Stimulated activated effector memory CD8-positive, alpha-beta T cell treated with anti-CD3 and anti-CD28 coated beads, Interleukin-12 subunit alpha, Interleukin-12 subunit beta, amount 100 ng/mL, for 72 hours (primary cell): ENCODE measurements around the gene SMPX.
A peak's percentile ranks its signal among the peaks of the same experiment; 100 is the strongest.

Experiments
- ATAC-seq: fragments of 150-1000 bp; cut with Tn5 transposase; 2 replicates; pipeline ENCODE4 v1.10.0; 2021
- DNase-seq, 2 donors: peaks; one replicate each; pipeline ENCODE4 v3.0.0; 2021 to 2022; ENCODE audit warnings: low spot score in 2 of 2
- H3K27ac Mint-ChIP-seq: one replicate; pipeline ENCODE4 v1.8.0; 2022; ENCODE audit warnings: mild to moderate bottlenecking, mixed read lengths
- H3K36me3 Mint-ChIP-seq: one replicate; pipeline ENCODE4 v1.8.0; 2022; ENCODE audit warnings: mild to moderate bottlenecking, mixed read lengths
- H3K4me1 Mint-ChIP-seq: one replicate; pipeline ENCODE4 v1.8.0; 2022; ENCODE audit warnings: mixed read lengths
- H3K4me3 Mint-ChIP-seq: one replicate; pipeline ENCODE4 v1.8.0; 2022; ENCODE audit warnings: mild to moderate bottlenecking, mixed read lengths
- H3K9me3 Mint-ChIP-seq: one replicate; pipeline ENCODE4 v1.8.0; 2022; ENCODE audit warnings: mixed read lengths

The SMPX gene

GRCh38 chrX:21758488-21758887, 572 bp upstream of the SMPX start:
- H3K4me3 Mint-ChIP-seq, result no peak overlapping the region
- no peaks in the 10 kb centered on the region for H3K4me1 Mint-ChIP-seq
- ATAC-seq (no peak), DNase-seq (no peak)
- no peaks in the 10 kb centered on the region for H3K9me3 Mint-ChIP-seq
- no peak overlapping the region for H3K27ac Mint-ChIP-seq
- no peaks in the 10 kb centered on the region for H3K36me3 Mint-ChIP-seq

- no peaks in the 10 kb centered on the region for H3K9me3 Mint-ChIP-seq
- DNase-seq, result no peak
- H3K36me3 Mint-ChIP-seq, result no peaks in the 10 kb centered on the region
- H3K4me1 Mint-ChIP-seq, result no peaks in the 10 kb centered on the region
- no peak overlapping the region for H3K27ac Mint-ChIP-seq
- ATAC-seq, result no peak
- H3K4me3 Mint-ChIP-seq, result no peak overlapping the region
Observed at GRCh38 chrX:21756785-21757529, 959 bp downstream of the SMPX start.

- no peaks in the 10 kb centered on the region for H3K9me3 Mint-ChIP-seq
- H3K36me3 Mint-ChIP-seq, result no peaks in the 10 kb centered on the region
- no peak for DNase-seq
- no peak for ATAC-seq
- no peaks in the 10 kb centered on the region for H3K4me1 Mint-ChIP-seq
- no peak overlapping the region for H3K27ac Mint-ChIP-seq
- H3K4me3 Mint-ChIP-seq, result no peak overlapping the region
Observed at GRCh38 chrX:21749924-21750323, 8.0 kb downstream of the SMPX start.

- Mint-ChIP-seq H3K4me1 (no peaks in the 10 kb centered on the region), H3K27ac (no peak overlapping the region), H3K36me3 (no peaks in the 10 kb centered on the region), H3K4me3 (no peak overlapping the region), H3K9me3 (no peaks in the 10 kb centered on the region)
- DNase-seq, result no peak
- no peak for ATAC-seq
Observed at GRCh38 chrX:21748235-21748634, 9.7 kb downstream of the SMPX start.

- no peaks in the 10 kb centered on the region for H3K36me3 Mint-ChIP-seq
Observed at GRCh38 chrX:21747558-21747957, 10.4 kb downstream of the SMPX start.

GRCh38 chrX:21745756-21746155, 12.2 kb downstream of the SMPX start:
- Mint-ChIP-seq H3K36me3 (no peaks in the 10 kb centered on the region), H3K4me1 (no peaks in the 10 kb centered on the region), H3K9me3 (no peaks in the 10 kb centered on the region), H3K4me3 (no peak overlapping the region), H3K27ac (no peak overlapping the region)
- ATAC-seq, result no peak
- DNase-seq, result peak; percentile 5 to 49

More at GRCh38 chrX:21747558-21747957, 10.4 kb downstream of the SMPX start:
- ATAC-seq (no peak), DNase-seq (no peak)
- Mint-ChIP-seq H3K4me1 (no peaks in the 10 kb centered on the region), H3K27ac (no peak overlapping the region), H3K4me3 (no peak overlapping the region), H3K9me3 (no peaks in the 10 kb centered on the region)

GRCh38 chrX:21744721-21745120, 13.2 kb downstream of the SMPX start:
- no peak overlapping the region for H3K27ac Mint-ChIP-seq
- ATAC-seq, result no peak
- no peak for DNase-seq
- no peaks in the 10 kb centered on the region for H3K4me1 Mint-ChIP-seq
- no peaks in the 10 kb centered on the region for H3K36me3 Mint-ChIP-seq
- H3K9me3 Mint-ChIP-seq, result no peaks in the 10 kb centered on the region
- H3K4me3 Mint-ChIP-seq, result no peak overlapping the region

- no peaks in the 10 kb centered on the region for H3K36me3 Mint-ChIP-seq
- H3K27ac Mint-ChIP-seq, result no peak overlapping the region
- no peak for DNase-seq
- no peaks in the 10 kb centered on the region for H3K9me3 Mint-ChIP-seq
- no peak overlapping the region for H3K4me3 Mint-ChIP-seq
- no peak for ATAC-seq
- no peaks in the 10 kb centered on the region for H3K4me1 Mint-ChIP-seq
Observed at GRCh38 chrX:21744060-21744459, 13.9 kb downstream of the SMPX start.

- H3K36me3 Mint-ChIP-seq, result no peaks in the 10 kb centered on the region
- H3K4me1 Mint-ChIP-seq, result no peaks in the 10 kb centered on the region
- no peak for ATAC-seq
- H3K4me3 Mint-ChIP-seq, result no peak overlapping the region
- no peak overlapping the region for H3K27ac Mint-ChIP-seq
- no peak for DNase-seq
- H3K9me3 Mint-ChIP-seq, result no peaks in the 10 kb centered on the region
Observed at GRCh38 chrX:21741869-21742701, 15.8 kb downstream of the SMPX start.

GRCh38 chrX:21741364-21741763, 16.6 kb downstream of the SMPX start:
- DNase-seq (no peak), ATAC-seq (no peak)
- no peaks in the 10 kb centered on the region for H3K36me3 Mint-ChIP-seq
- H3K4me3 Mint-ChIP-seq, result no peak overlapping the region
- H3K9me3 Mint-ChIP-seq, result no peaks in the 10 kb centered on the region
- H3K4me1 Mint-ChIP-seq, result no peaks in the 10 kb centered on the region
- no peak overlapping the region for H3K27ac Mint-ChIP-seq

- Mint-ChIP-seq H3K4me3 (no peak overlapping the region), H3K4me1 (no peaks in the 10 kb centered on the region), H3K27ac (no peak overlapping the region), H3K9me3 (no peaks in the 10 kb centered on the region), H3K36me3 (no peaks in the 10 kb centered on the region)
- DNase-seq (no peak), ATAC-seq (no peak)
Observed at GRCh38 chrX:21740329-21741274, 17.3 kb downstream of the SMPX start.

GRCh38 chrX:21738950-21739287, 19.0 kb downstream of the SMPX start:
- Mint-ChIP-seq H3K36me3 (no peaks in the 10 kb centered on the region), H3K27ac (no peak overlapping the region)
- no peak for DNase-seq

GRCh38 chrX:21738210-21738949, 19.5 kb downstream of the SMPX start:
- ATAC-seq (no peak), DNase-seq (no peak)
- Mint-ChIP-seq H3K36me3 (no peaks in the 10 kb centered on the region), H3K9me3 (no peaks in the 10 kb centered on the region), H3K27ac (no peak overlapping the region), H3K4me3 (no peak overlapping the region), H3K4me1 (no peaks in the 10 kb centered on the region)

More at GRCh38 chrX:21738950-21739287, 19.0 kb downstream of the SMPX start:
- Mint-ChIP-seq H3K9me3 (no peaks in the 10 kb centered on the region), H3K4me1 (no peaks in the 10 kb centered on the region), H3K4me3 (no peak overlapping the region)
- ATAC-seq, result no peak

GRCh38 chrX:21735768-21736127, 22.2 kb downstream of the SMPX start:
- Mint-ChIP-seq H3K9me3 (no peaks in the 10 kb centered on the region), H3K27ac (no peak overlapping the region), H3K4me1 (no peaks in the 10 kb centered on the region), H3K36me3 (no peaks in the 10 kb centered on the region), H3K4me3 (no peak overlapping the region)
- no peak for DNase-seq
- ATAC-seq, result no peak
